Measurements from ENCODE around the gene DYNC2H1. TPM values are rescaled to one million over a fixed set of nuclear protein-coding genes. Genes with fewer than 3 reads are reported as not detected.

Gene DYNC2H1, protein sequence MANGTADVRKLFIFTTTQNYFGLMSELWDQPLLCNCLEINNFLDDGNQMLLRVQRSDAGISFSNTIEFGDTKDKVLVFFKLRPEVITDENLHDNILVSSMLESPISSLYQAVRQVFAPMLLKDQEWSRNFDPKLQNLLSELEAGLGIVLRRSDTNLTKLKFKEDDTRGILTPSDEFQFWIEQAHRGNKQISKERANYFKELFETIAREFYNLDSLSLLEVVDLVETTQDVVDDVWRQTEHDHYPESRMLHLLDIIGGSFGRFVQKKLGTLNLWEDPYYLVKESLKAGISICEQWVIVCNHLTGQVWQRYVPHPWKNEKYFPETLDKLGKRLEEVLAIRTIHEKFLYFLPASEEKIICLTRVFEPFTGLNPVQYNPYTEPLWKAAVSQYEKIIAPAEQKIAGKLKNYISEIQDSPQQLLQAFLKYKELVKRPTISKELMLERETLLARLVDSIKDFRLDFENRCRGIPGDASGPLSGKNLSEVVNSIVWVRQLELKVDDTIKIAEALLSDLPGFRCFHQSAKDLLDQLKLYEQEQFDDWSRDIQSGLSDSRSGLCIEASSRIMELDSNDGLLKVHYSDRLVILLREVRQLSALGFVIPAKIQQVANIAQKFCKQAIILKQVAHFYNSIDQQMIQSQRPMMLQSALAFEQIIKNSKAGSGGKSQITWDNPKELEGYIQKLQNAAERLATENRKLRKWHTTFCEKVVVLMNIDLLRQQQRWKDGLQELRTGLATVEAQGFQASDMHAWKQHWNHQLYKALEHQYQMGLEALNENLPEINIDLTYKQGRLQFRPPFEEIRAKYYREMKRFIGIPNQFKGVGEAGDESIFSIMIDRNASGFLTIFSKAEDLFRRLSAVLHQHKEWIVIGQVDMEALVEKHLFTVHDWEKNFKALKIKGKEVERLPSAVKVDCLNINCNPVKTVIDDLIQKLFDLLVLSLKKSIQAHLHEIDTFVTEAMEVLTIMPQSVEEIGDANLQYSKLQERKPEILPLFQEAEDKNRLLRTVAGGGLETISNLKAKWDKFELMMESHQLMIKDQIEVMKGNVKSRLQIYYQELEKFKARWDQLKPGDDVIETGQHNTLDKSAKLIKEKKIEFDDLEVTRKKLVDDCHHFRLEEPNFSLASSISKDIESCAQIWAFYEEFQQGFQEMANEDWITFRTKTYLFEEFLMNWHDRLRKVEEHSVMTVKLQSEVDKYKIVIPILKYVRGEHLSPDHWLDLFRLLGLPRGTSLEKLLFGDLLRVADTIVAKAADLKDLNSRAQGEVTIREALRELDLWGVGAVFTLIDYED (N-terminal part only)
- total RNA-seq: 46.4 TPM

DNA sequence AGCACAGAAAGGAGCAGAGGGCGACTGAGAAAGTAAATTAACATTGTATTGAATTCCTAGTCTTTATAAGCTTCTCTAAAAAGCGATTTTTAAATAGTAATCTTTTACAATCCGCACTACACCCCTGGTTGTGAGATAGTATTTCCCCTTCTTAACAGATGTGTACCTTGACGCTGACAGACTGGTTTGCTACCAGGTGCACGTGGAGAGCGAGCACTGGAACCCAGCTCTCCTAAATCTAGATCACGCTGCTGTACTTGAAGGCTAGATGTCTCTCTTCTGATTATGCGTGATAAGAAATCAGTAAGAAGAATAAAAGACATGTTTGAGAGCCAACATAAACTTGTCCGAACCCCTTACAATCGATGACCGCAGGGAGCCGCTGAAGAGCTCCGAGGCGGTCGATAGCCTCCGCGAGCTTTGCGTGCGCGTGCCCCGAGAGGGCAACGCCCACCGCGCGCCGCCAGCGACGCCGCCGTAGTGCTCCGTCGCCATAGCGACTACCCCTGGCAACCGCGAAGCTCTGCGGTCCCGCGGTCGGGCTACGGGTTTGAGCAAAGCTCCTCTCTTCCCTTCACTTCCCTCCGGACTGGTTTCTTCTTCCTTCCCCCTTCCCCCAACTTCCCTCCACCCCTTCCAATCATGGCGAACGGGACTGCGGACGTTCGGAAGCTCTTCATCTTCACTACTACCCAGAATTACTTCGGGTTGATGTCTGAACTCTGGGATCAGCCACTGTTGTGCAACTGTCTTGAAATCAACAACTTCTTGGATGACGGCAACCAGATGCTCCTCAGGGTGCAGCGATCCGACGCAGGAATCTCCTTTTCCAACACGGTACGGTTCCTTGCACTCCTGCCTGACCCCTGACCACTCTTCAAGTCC, at the start of gene DYNC2H1:
TSS of gene DYNC2H1 (plus strand) at position 494 of the 885 bp plus-strand sequence. CDS start at position 643, 149 bp downstream.
- H3K36me3 ChIP-seq (ENCODE audit: control insufficient read depth in 3 of 3, insufficient read depth in 3 of 3, low read length in 3 of 3): no peaks in the 10 kb centered on the region
- H3K4me3 ChIP-seq (ENCODE audit: low read length in 3 of 3): peak within 1 kb of the TSS; percentile 88 to 97 (median 88)
- peaks cover 0 to 7% (median 0%) of the 10 kb centered on the region in 3 donors for H3K27me3 ChIP-seq (ENCODE audit: control insufficient read depth in 3 of 3, insufficient read depth in 3 of 3, low read length in 3 of 3)
- no peaks in the 10 kb centered on the region for H3K9me3 ChIP-seq (ENCODE audit: control insufficient read depth in 3 of 3, low read length in 3 of 3)
- H3K27ac ChIP-seq (ENCODE audit: low read depth, low read length): peak within 1 kb of the TSS; percentile 59
- H3K4me1 ChIP-seq (ENCODE audit: control insufficient read depth in 3 of 3, insufficient read depth in 3 of 3, low read length in 3 of 3): peaks cover 6 to 8% (median 8%) of the 10 kb centered on the region in 3 donors
- H3K9ac ChIP-seq (ENCODE audit: low read depth in 1 of 3, low read length in 3 of 3): peak within 1 kb of the TSS; percentile 64 to 79 (median 79)

DNA sequence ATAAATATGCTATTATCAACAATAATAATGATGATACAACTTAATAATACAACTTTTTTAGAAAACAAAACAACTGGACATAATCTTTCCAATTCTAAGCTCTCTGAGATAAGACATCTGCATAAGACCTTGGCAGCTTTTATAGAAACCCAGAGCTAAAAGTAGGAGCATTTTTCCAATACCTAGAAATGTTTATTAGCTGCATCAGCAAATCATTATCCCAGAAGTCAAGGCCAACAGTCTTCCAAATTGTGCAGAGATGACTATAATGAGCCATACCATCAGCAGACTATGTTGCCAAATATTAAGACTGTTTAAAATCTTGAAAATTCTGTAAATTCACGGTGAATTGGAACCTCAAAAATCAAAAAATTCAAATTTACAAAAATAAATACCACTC, 47.6 kb upstream of the DYNC2H1 start:
- peaks cover 6 to 24% (median 23%) of the 10 kb centered on the region in 3 donors for H3K36me3 ChIP-seq (ENCODE audit: control insufficient read depth in 3 of 3, insufficient read depth in 3 of 3, low read length in 3 of 3)
- no peak overlapping the region for H3K27ac ChIP-seq (ENCODE audit: low read depth, low read length)
- H3K4me1 ChIP-seq (ENCODE audit: control insufficient read depth in 3 of 3, insufficient read depth in 3 of 3, low read length in 3 of 3): no peaks in the 10 kb centered on the region
- H3K4me3 ChIP-seq (ENCODE audit: low read length in 3 of 3): no peak overlapping the region
- no peaks in the 10 kb centered on the region for H3K9me3 ChIP-seq (ENCODE audit: control insufficient read depth in 3 of 3, low read length in 3 of 3)
- no peaks in the 10 kb centered on the region for H3K27me3 ChIP-seq (ENCODE audit: control insufficient read depth in 3 of 3, insufficient read depth in 3 of 3, low read length in 3 of 3)
- H3K9ac ChIP-seq (ENCODE audit: low read depth in 1 of 3, low read length in 3 of 3): no peak overlapping the region

DNA sequence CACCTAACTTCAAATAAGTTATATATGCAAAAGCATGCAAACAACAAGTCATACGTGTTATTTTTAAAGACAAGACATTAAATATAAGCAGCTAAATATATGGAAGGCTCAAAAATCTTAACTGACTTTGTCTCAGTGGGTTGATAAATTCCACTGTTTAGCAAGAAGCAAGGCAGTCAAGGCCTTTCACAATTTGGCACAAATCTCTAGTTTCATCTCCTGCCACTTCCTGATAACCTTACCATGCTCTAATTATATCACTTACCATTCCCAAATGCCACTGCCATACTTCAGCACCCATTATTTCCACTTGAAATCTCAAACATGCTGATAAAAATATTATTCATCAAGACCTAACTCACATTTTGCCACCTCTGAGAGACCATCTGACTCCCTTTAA, 42.1 kb upstream of the DYNC2H1 start:
- no peaks in the 10 kb centered on the region for H3K9me3 ChIP-seq (ENCODE audit: control insufficient read depth in 3 of 3, low read length in 3 of 3)
- no peak overlapping the region for H3K9ac ChIP-seq (ENCODE audit: low read depth in 1 of 3, low read length in 3 of 3)
- no peak overlapping the region for H3K27ac ChIP-seq (ENCODE audit: low read depth, low read length)
- H3K4me1 ChIP-seq (ENCODE audit: control insufficient read depth in 3 of 3, insufficient read depth in 3 of 3, low read length in 3 of 3): no peaks in the 10 kb centered on the region
- no peak overlapping the region for H3K4me3 ChIP-seq (ENCODE audit: low read length in 3 of 3)
- peaks cover 0 to 18% (median 10%) of the 10 kb centered on the region in 3 donors for H3K36me3 ChIP-seq (ENCODE audit: control insufficient read depth in 3 of 3, insufficient read depth in 3 of 3, low read length in 3 of 3)
- H3K27me3 ChIP-seq (ENCODE audit: control insufficient read depth in 3 of 3, insufficient read depth in 3 of 3, low read length in 3 of 3): no peaks in the 10 kb centered on the region

DNA sequence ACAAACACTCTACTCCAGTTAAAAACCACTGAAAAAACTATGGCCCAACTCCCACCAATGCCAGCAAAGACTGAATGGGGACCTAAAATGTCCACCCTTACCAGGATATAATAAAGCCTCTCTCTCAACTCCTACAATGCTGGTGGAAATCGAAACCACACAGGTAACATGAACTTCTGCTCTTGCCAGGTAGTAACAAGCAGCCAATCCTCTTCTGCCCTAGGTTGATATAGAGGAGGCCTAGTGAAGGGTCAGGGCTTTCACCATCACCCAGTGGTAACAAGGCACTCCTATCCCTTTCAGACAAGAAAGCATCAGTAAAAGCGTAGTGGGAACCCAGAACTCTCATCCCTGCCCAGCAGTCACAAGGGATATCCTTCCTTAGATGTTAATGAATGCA, 39.9 kb upstream of the DYNC2H1 start:
- H3K9me3 ChIP-seq (ENCODE audit: control insufficient read depth in 3 of 3, low read length in 3 of 3): no peaks in the 10 kb centered on the region
- no peaks in the 10 kb centered on the region for H3K4me1 ChIP-seq (ENCODE audit: control insufficient read depth in 3 of 3, insufficient read depth in 3 of 3, low read length in 3 of 3)
- H3K9ac ChIP-seq (ENCODE audit: low read depth in 1 of 3, low read length in 3 of 3): no peak overlapping the region
- H3K27me3 ChIP-seq (ENCODE audit: control insufficient read depth in 3 of 3, insufficient read depth in 3 of 3, low read length in 3 of 3): no peaks in the 10 kb centered on the region
- H3K27ac ChIP-seq (ENCODE audit: low read depth, low read length): no peak overlapping the region
- H3K4me3 ChIP-seq (ENCODE audit: low read length in 3 of 3): no peak overlapping the region
- peaks cover 0 to 8% (median 6%) of the 10 kb centered on the region in 3 donors for H3K36me3 ChIP-seq (ENCODE audit: control insufficient read depth in 3 of 3, insufficient read depth in 3 of 3, low read length in 3 of 3)

DNA sequence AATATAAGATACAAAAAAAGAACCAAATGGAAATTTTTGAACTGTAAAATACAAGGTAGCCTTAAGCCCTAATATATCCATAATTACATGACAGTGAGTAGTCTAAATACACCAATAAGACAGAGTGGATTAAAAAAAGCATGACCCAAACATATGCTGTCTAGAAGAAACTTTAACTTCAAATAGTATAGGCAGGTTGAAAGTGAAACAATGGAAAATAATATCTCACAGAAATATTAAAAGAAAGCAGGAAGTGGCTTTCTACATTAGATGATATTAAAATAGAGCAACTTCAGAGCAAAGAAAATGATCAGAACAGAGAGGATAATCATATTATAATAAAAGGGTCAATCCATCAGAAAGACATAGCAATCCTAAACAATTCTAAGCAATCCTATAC, 39.1 kb upstream of the DYNC2H1 start:
- Histone ChIP-seq H3K27ac (ENCODE audit: low read depth, low read length) (no peak overlapping the region), H3K36me3 (ENCODE audit: control insufficient read depth in 3 of 3, insufficient read depth in 3 of 3, low read length in 3 of 3) (peaks cover 0 to 12% (median 6%) of the 10 kb centered on the region in 3 donors), H3K27me3 (ENCODE audit: control insufficient read depth in 3 of 3, insufficient read depth in 3 of 3, low read length in 3 of 3) (no peaks in the 10 kb centered on the region), H3K9me3 (ENCODE audit: control insufficient read depth in 3 of 3, low read length in 3 of 3) (no peaks in the 10 kb centered on the region), H3K4me3 (ENCODE audit: low read length in 3 of 3) (no peak overlapping the region), H3K9ac (ENCODE audit: low read depth in 1 of 3, low read length in 3 of 3) (no peak overlapping the region), H3K4me1 (ENCODE audit: control insufficient read depth in 3 of 3, insufficient read depth in 3 of 3, low read length in 3 of 3) (no peaks in the 10 kb centered on the region)

DNA sequence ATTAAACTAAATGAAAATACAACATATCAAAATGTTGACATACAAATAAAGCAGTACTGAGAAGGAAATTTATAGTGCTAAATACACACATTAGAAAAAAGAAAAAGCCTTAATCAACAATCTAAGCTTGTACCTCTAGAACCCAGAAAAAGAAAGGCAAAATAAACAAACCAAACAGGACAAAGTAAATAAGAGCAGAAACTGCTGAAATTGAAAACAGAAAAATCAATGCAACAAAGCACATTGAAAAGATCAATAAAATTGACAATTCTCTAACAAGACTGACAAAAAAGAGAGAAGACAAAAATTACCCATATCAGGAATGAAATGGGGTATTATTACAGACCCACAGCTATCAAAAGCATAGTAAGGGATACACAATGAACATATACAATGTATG, 38.2 kb upstream of the DYNC2H1 start:
- Histone ChIP-seq H3K4me1 (ENCODE audit: control insufficient read depth in 3 of 3, insufficient read depth in 3 of 3, low read length in 3 of 3) (no peaks in the 10 kb centered on the region), H3K9me3 (ENCODE audit: control insufficient read depth in 3 of 3, low read length in 3 of 3) (no peaks in the 10 kb centered on the region), H3K27ac (ENCODE audit: low read depth, low read length) (no peak overlapping the region), H3K9ac (ENCODE audit: low read depth in 1 of 3, low read length in 3 of 3) (no peak overlapping the region), H3K27me3 (ENCODE audit: control insufficient read depth in 3 of 3, insufficient read depth in 3 of 3, low read length in 3 of 3) (no peaks in the 10 kb centered on the region), H3K4me3 (ENCODE audit: low read length in 3 of 3) (no peak overlapping the region), H3K36me3 (ENCODE audit: control insufficient read depth in 3 of 3, insufficient read depth in 3 of 3, low read length in 3 of 3) (peaks cover 0 to 13% (median 0%) of the 10 kb centered on the region in 3 donors)

DNA sequence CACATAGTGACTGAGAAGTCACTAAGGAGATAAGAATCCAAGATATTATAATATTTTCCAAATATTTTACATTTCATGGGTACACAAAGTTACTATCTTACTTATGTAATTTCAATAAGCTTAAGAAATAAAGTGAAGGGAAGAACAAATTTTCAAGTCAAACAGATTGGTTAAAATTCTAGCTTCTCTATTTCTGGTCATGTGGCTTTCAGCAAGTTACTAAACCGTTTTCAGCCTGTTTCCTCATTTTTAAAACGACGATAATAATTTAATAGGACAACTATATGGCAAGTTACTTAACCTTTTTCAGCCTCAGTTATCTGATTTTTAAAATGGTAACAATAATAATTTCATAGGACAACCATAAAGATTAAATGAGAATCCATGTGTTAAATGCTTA, 32.9 kb upstream of the DYNC2H1 start:
- no peaks in the 10 kb centered on the region for H3K27me3 ChIP-seq (ENCODE audit: control insufficient read depth in 3 of 3, insufficient read depth in 3 of 3, low read length in 3 of 3)
- no peak overlapping the region for H3K9ac ChIP-seq (ENCODE audit: low read depth in 1 of 3, low read length in 3 of 3)

DNA sequence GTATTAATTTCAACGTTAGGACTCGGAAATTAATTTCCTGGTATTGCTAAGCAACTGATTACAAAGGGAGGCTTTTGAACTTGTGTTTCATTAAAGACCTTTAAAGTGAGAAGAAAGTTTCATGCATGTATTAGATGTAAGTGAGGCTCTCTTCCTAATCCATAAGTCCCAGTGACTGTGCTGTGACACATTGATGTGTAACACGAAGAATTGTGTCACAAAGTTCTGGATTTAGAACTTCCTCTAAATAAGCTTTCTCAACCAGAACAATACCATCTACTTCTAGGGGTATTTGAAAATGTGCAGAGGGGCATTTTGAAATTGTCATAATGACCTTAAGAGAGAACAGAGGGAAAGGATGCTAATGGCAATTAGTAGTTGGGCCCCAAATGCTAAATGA, 31.7 kb upstream of the DYNC2H1 start:
- no peaks in the 10 kb centered on the region for H3K4me1 ChIP-seq (ENCODE audit: control insufficient read depth in 3 of 3, insufficient read depth in 3 of 3, low read length in 3 of 3)
- peaks cover 8 to 28% (median 20%) of the 10 kb centered on the region in 3 donors for H3K36me3 ChIP-seq (ENCODE audit: control insufficient read depth in 3 of 3, insufficient read depth in 3 of 3, low read length in 3 of 3)
- no peaks in the 10 kb centered on the region for H3K9me3 ChIP-seq (ENCODE audit: control insufficient read depth in 3 of 3, low read length in 3 of 3)
- no peak overlapping the region for H3K27ac ChIP-seq (ENCODE audit: low read depth, low read length)
- no peaks in the 10 kb centered on the region for H3K27me3 ChIP-seq (ENCODE audit: control insufficient read depth in 3 of 3, insufficient read depth in 3 of 3, low read length in 3 of 3)
- no peak overlapping the region for H3K4me3 ChIP-seq (ENCODE audit: low read length in 3 of 3)
- H3K9ac ChIP-seq (ENCODE audit: low read depth in 1 of 3, low read length in 3 of 3): no peak overlapping the region

More for the DNA sequence above, 32.9 kb upstream of the DYNC2H1 start:
- Histone ChIP-seq H3K4me1 (ENCODE audit: control insufficient read depth in 3 of 3, insufficient read depth in 3 of 3, low read length in 3 of 3) (no peaks in the 10 kb centered on the region), H3K36me3 (ENCODE audit: control insufficient read depth in 3 of 3, insufficient read depth in 3 of 3, low read length in 3 of 3) (peaks cover 8 to 23% (median 20%) of the 10 kb centered on the region in 3 donors), H3K9me3 (ENCODE audit: control insufficient read depth in 3 of 3, low read length in 3 of 3) (no peaks in the 10 kb centered on the region), H3K4me3 (ENCODE audit: low read length in 3 of 3) (no peak overlapping the region), H3K27ac (ENCODE audit: low read depth, low read length) (no peak overlapping the region)

DNA sequence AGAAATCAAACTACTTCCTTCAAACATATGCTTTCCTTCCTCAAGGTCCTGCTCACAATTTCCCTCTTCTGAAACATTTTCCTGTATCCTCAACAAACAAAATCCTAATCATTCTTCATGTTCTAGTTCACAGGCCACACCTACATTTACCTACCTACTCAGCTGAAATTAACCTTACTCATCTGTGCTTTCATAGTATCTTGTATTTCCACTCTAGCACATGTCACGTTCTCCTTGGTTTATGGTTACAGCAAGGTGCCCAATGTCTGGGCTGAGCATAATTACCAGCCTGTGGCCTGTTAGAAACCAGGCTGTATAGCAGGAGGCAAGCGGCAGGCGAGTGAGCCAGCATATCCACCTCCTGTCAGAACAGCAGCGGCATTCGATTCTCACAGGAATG, 30.5 kb upstream of the DYNC2H1 start:
- Histone ChIP-seq H3K27ac (ENCODE audit: low read depth, low read length) (no peak overlapping the region), H3K36me3 (ENCODE audit: control insufficient read depth in 3 of 3, insufficient read depth in 3 of 3, low read length in 3 of 3) (peaks cover 8 to 29% (median 20%) of the 10 kb centered on the region in 3 donors), H3K27me3 (ENCODE audit: control insufficient read depth in 3 of 3, insufficient read depth in 3 of 3, low read length in 3 of 3) (no peaks in the 10 kb centered on the region), H3K4me1 (ENCODE audit: control insufficient read depth in 3 of 3, insufficient read depth in 3 of 3, low read length in 3 of 3) (no peaks in the 10 kb centered on the region), H3K9ac (ENCODE audit: low read depth in 1 of 3, low read length in 3 of 3) (no peak overlapping the region), H3K9me3 (ENCODE audit: control insufficient read depth in 3 of 3, low read length in 3 of 3) (no peaks in the 10 kb centered on the region), H3K4me3 (ENCODE audit: low read length in 3 of 3) (no peak overlapping the region)

Measured in skeletal muscle tissue (tissue), 4 donors.